GM18907 (cell line): ENCODE measurements around the gene ADGRF1.
A peak's percentile ranks its signal among the peaks of the same experiment; 100 is the strongest.
"Not testable (repeated sequence)": the region's sequence is repeated elsewhere in the genome, so short reads cannot be mapped to it uniquely, and the experiment has no call there.

Experiments used
- ATAC-seq: cut with Tn5 transposase; IDR thresholded peaks from one replicate; pipeline ENCODE4 v1.9.1; 2021; ENCODE audit warnings: mild to moderate bottlenecking, moderate library complexity; ENCODE audit not compliant: unreplicated experiment

ADGRF1 gene

GRCh38 chr6:47061309-47062300 is 19.5 kb upstream of the ADGRF1 start:
- no peak for ATAC-seq

- no peak for ATAC-seq
These were observed 17.2 kb upstream of the ADGRF1 start for GRCh38 chr6:47059216-47059885.

- no peak for ATAC-seq
These were observed 15.9 kb upstream of the ADGRF1 start for GRCh38 chr6:47057830-47058540.

GRCh38 chr6:47056832-47057231 is 14.7 kb upstream of the ADGRF1 start:
- no peak for ATAC-seq

GRCh38 chr6:47054302-47054701 is 12.2 kb upstream of the ADGRF1 start:
- not testable (repeated sequence) for ATAC-seq

GRCh38 chr6:47048638-47049037 is 6.5 kb upstream of the ADGRF1 start:
- no peak for ATAC-seq

- peak; percentile 87 for ATAC-seq
These were observed 5.6 kb upstream of the ADGRF1 start for GRCh38 chr6:47047479-47048407.

GRCh38 chr6:47047097-47047478 is 5.0 kb upstream of the ADGRF1 start:
- ATAC-seq: no peak

GRCh38 chr6:47044397-47044796 is 2.3 kb upstream of the ADGRF1 start:
- no peak for ATAC-seq

- ATAC-seq: no peak
These were observed 1.2 kb upstream of the ADGRF1 start for GRCh38 chr6:47043286-47043685.

GRCh38 chr6:47041741-47042140 is 391 bp downstream of the ADGRF1 start:
- no peak for ATAC-seq

GRCh38 chr6:47034926-47035325 is 7.2 kb downstream of the ADGRF1 start:
- no peak for ATAC-seq

- no peak for ATAC-seq
These were observed 7.7 kb downstream of the ADGRF1 start for GRCh38 chr6:47034421-47034820.

- ATAC-seq: no peak
These were observed 9.0 kb downstream of the ADGRF1 start for GRCh38 chr6:47032974-47033765.

- no peak for ATAC-seq
These were observed 10.5 kb downstream of the ADGRF1 start for GRCh38 chr6:47031656-47032055.

- ATAC-seq: no peak
These were observed 12.1 kb downstream of the ADGRF1 start for GRCh38 chr6:47029865-47030561.

GRCh38 chr6:47028835-47029360 is 13.2 kb downstream of the ADGRF1 start:
- no peak for ATAC-seq

GRCh38 chr6:47027315-47027714 is 14.8 kb downstream of the ADGRF1 start:
- no peak for ATAC-seq

- no peak for ATAC-seq
These were observed 15.5 kb downstream of the ADGRF1 start for GRCh38 chr6:47026679-47027078.
